T-helper 17 cell (primary cell): ENCODE results near the gene CAPN11. TPM values are rescaled to one million over a fixed set of nuclear protein-coding genes. Genes with fewer than 3 reads are reported as not detected.

Experiments
- ATAC-seq: fragments of 150-1000 bp; cut with Tn5 transposase; 2 replicates; pipeline ENCODE4 v1.10.0; 2021; ENCODE audit warnings: mild to moderate bottlenecking, moderate library complexity
- DNase-seq, 3 donors: peaks; one replicate each; pipeline versions ENCODE4 v3.0.0 to v3.0.0-alpha.2; 2020 to 2021
- H3K9me3 ChIP-seq: one replicate; pipeline ENCODE4 v1.7.0; 2013; ENCODE audit warnings: low read length, mild to moderate bottlenecking; ENCODE audit not compliant: control insufficient read depth, poor library complexity, severe bottlenecking
- H3K27ac Mint-ChIP-seq: one replicate; pipeline ENCODE4 v1.8.0; 2022; ENCODE audit warnings: mild to moderate bottlenecking, moderate library complexity, mixed read lengths
- H3K27me3 Mint-ChIP-seq: one replicate; pipeline ENCODE4 v1.8.0; 2022; ENCODE audit warnings: mixed read lengths
- H3K36me3 Mint-ChIP-seq: one replicate; pipeline ENCODE4 v1.8.0; 2022; ENCODE audit warnings: low read depth, mixed read lengths
- H3K4me1 Mint-ChIP-seq: one replicate; pipeline ENCODE4 v1.8.0; 2022; ENCODE audit warnings: mild to moderate bottlenecking, mixed read lengths
- H3K4me3 Mint-ChIP-seq: one replicate; pipeline ENCODE4 v1.8.0; 2022; ENCODE audit warnings: mild to moderate bottlenecking, moderate library complexity, mixed read lengths
- total RNA-seq, 4 donors: library from RNA in 2 of 4; stranded (reverse) in 2 of 4; gene quantifications; one replicate each; pipeline ENCODE4 v1.2.3 and lab custom pipeline; 2022 to 2026

The CAPN11 gene
- total RNA-seq, 2 donors from 2014 or later: 0.26 to 1.0 TPM

DNA sequence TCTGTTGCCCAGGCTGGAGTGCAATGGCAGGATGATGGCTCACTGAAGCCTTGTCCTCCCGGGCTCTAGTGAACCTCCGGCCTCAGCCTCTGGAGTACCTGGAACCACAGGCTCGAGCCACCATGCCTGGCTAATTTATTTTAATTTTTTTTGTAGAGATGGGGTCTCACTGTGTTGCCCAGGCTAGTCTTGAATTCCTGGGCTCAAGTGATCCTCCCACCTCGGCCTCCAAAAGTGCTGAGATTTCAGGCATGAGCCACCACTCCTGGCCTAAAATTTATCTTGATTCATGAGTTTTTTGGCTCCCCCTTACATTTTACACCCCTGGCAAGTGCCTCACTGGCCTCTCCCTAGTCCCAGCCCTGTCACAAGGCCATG is 62.3 kb downstream of the CAPN11 start:
- DNase-seq: no peak
- Mint-ChIP-seq H3K36me3 (no peaks in the 10 kb centered on the region), H3K27ac (no peak overlapping the region), H3K4me3 (peak overlapping the region; percentile 79), H3K4me1 (peaks cover 29% of the 10 kb centered on the region), H3K27me3 (peaks cover 5% of the 10 kb centered on the region)
- no peak for ATAC-seq
- no peaks in the 10 kb centered on the region for H3K9me3 ChIP-seq

- no peaks in the 10 kb centered on the region for H3K9me3 ChIP-seq
- Mint-ChIP-seq H3K36me3 (no peaks in the 10 kb centered on the region), H3K4me1 (peaks cover 29% of the 10 kb centered on the region), H3K27ac (no peak overlapping the region), H3K4me3 (peak overlapping the region; percentile 79), H3K27me3 (peaks cover 5% of the 10 kb centered on the region)
- ATAC-seq (peak; percentile 69), DNase-seq (peak; percentile 55 to 67 (median 62))
Measured at GRCh38 chr6:44221291-44221960, 62.8 kb downstream of the CAPN11 start.

- ATAC-seq (no peak), DNase-seq (no peak)
- peaks cover 5% of the 10 kb centered on the region for H3K27me3 Mint-ChIP-seq
- H3K36me3 Mint-ChIP-seq: no peaks in the 10 kb centered on the region
- peaks cover 29% of the 10 kb centered on the region for H3K4me1 Mint-ChIP-seq
- H3K9me3 ChIP-seq: no peaks in the 10 kb centered on the region
- no peak overlapping the region for H3K27ac Mint-ChIP-seq
- H3K4me3 Mint-ChIP-seq: peak overlapping the region; percentile 96
Measured at GRCh38 chr6:44221961-44222335, 63.3 kb downstream of the CAPN11 start.

DNA sequence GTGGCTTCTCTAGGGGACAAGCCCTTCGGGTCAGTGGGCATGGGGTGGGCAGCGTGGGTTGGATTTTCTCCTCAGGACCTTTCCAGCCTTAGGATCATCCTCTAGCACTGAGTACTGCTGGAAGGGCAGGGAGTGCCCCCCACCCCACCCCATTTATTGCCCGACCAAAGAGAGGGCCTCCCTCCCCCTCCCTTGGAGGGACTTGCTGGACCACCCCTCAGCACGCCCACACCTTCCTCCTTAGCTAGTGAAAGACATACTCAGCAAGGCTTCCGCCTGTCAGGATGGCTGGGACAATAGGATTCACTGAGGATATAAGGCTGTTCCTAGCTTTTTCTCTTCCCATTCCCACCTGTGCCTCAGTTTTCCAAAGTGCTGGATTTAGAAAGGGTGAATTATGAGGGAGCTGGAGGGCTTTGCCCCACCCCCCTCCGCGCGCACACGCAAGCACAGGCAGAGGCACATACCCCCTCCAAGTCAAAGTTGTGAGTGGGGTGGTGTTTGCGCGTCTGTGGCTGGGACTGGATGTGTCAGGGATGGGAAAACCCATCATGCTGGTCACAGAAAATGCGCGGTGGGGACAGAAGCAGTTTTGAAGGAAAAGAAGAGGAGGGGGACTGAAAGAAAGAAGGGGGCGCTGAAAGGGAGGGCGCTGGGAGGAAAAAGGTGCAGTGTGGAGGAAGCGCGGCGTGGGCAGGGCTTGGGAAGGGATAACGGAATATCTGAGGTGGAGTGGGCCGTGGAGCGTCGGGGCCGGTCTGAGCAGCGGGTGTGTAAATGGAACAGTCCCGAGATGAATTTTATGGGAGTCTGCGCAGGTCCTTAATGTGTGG is 64.1 kb downstream of the CAPN11 start:
- Mint-ChIP-seq H3K36me3 (no peaks in the 10 kb centered on the region), H3K4me1 (peaks cover 29% of the 10 kb centered on the region), H3K4me3 (peak overlapping the region; percentile 96), H3K27me3 (peaks cover 5% of the 10 kb centered on the region), H3K27ac (peak overlapping the region; percentile 53)
- DNase-seq: no peak
- H3K9me3 ChIP-seq: no peaks in the 10 kb centered on the region
- ATAC-seq: no peak

DNA sequence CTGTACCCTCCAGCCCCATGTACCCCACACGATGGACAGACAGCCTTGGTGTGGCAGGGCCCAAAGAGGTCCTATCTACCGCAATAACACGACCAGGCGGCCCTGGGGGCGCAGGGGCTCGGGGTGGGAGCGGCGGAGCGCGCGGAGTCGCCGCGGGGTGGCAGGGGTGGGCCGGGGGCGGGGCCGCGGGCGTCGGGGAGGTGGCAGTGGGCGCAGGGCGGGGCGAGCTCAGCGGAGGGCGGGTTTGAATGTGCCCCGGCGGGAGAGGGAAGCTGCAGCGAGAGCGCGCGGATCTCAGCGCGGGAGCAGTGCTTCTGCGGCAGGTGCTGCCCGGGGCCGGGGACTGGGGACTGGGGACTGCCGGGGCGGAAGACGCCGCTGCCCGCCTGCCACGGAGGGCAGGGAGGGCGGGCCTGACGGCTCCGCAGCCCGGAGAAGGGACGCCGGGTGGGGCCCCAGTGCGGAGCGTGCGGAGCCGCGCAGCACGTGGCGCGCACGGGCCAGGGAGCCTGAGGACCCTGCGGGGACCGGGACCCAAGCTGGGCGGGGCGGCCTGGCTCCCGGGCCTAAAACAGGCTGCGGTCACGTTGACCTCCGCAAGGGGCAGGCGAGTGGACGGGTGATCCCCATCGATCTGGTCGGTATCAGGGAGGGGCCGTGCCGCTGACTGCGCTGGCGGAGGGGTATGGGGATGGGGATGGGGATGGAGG is 64.9 kb downstream of the CAPN11 start, which contains the start of gene SLC29A1:
TSS of gene SLC29A1 (plus strand) at position 277 of the 710 bp plus-strand sequence. CDS start 3,719 bp downstream, outside the sequence.
- peak within 1 kb of the TSS; percentile 96 for H3K4me3 Mint-ChIP-seq
- H3K36me3 Mint-ChIP-seq: no peaks in the 10 kb centered on the region
- DNase-seq (peak; percentile 70 to 83 (median 73)), ATAC-seq (peak; percentile 88)
- H3K4me1 Mint-ChIP-seq: peaks cover 29% of the 10 kb centered on the region
- no peaks in the 10 kb centered on the region for H3K9me3 ChIP-seq
- H3K27ac Mint-ChIP-seq: peak within 1 kb of the TSS; percentile 66
- peaks cover 1% of the 10 kb centered on the region for H3K27me3 Mint-ChIP-seq

GRCh38 chr6:44224029-44224964 is 65.7 kb downstream of the CAPN11 start:
- Mint-ChIP-seq H3K36me3 (no peaks in the 10 kb centered on the region), H3K4me1 (peaks cover 27% of the 10 kb centered on the region), H3K4me3 (peak overlapping the region; percentile 96), H3K27ac (peak overlapping the region; percentile 66), H3K27me3 (no peaks in the 10 kb centered on the region)
- DNase-seq (no peak), ATAC-seq (peak; percentile 7)
- H3K9me3 ChIP-seq: no peaks in the 10 kb centered on the region

DNA sequence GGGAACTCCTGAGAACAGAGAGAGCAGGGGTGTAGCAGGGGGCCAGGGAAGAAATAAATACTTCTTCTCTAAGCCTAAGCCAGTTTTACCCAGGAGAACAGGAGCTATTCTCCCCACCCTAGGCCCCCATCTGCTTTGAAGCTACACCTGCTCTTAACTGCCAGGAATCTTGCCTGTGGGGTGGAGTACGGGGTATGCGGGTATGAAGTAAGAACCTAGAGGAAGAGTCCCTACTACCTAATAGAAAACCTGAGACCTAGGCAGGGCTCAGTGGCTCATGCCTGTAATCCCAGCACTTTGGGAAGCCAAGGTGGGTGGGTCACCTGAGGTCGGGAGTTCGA is 66.3 kb downstream of the CAPN11 start:
- ATAC-seq: no peak
- Mint-ChIP-seq H3K27me3 (no peaks in the 10 kb centered on the region), H3K4me1 (peaks cover 27% of the 10 kb centered on the region), H3K36me3 (no peaks in the 10 kb centered on the region), H3K4me3 (no peak overlapping the region), H3K27ac (peak overlapping the region; percentile 66)
- no peak for DNase-seq
- no peaks in the 10 kb centered on the region for H3K9me3 ChIP-seq

GRCh38 chr6:44225579-44226325 is 67.1 kb downstream of the CAPN11 start:
- no peak overlapping the region for H3K27ac Mint-ChIP-seq
- ATAC-seq (no peak), DNase-seq (no peak)
- no peaks in the 10 kb centered on the region for H3K36me3 Mint-ChIP-seq
- peaks cover 27% of the 10 kb centered on the region for H3K4me1 Mint-ChIP-seq
- H3K4me3 Mint-ChIP-seq: peak overlapping the region; percentile 72
- H3K27me3 Mint-ChIP-seq: no peaks in the 10 kb centered on the region
- H3K9me3 ChIP-seq: no peaks in the 10 kb centered on the region

DNA sequence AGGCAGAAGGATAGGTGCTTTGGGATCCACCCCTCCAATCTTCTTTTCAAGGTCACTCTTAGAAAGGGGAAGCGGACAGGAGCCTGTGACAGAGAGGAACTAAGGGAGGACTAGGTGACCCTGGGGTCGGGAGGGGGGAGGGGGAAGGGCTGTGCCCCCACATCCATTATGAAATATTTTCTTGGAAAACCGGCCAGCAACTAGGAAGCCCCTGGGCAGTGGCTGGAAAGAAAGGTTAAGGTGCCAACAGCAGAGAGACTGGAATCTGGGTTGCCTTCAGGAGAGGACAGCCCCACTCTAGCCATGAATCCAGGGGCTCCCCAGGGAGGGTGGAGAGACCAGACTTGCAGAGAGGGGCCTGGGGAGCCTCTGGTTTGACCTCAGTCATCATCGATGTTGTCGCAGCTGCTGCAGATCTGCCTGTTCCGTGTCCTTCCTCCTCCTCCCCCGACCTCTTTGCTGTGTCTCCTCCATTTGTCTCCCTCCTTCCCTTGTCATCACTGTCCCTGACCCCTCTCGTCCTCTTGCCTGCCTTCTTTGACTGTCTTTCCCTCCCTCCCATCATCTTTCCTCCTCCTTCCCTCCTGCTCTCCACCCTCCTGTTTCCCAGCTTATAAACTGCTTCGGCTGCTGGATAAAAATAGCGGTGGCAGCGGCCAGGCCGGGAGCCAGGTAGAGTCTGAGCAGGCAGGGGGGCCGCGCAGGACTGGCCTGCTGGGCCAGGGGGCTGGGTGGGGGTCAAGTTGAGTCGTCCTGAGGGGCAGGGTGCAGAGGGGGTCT is 67.9 kb downstream of the CAPN11 start:
- ATAC-seq (no peak), DNase-seq (no peak)
- peaks cover 21% of the 10 kb centered on the region for H3K4me1 Mint-ChIP-seq
- H3K4me3 Mint-ChIP-seq: peak overlapping the region; percentile 72
- no peaks in the 10 kb centered on the region for H3K36me3 Mint-ChIP-seq
- H3K27ac Mint-ChIP-seq: no peak overlapping the region
- no peaks in the 10 kb centered on the region for H3K27me3 Mint-ChIP-seq
- H3K9me3 ChIP-seq: no peaks in the 10 kb centered on the region

DNA sequence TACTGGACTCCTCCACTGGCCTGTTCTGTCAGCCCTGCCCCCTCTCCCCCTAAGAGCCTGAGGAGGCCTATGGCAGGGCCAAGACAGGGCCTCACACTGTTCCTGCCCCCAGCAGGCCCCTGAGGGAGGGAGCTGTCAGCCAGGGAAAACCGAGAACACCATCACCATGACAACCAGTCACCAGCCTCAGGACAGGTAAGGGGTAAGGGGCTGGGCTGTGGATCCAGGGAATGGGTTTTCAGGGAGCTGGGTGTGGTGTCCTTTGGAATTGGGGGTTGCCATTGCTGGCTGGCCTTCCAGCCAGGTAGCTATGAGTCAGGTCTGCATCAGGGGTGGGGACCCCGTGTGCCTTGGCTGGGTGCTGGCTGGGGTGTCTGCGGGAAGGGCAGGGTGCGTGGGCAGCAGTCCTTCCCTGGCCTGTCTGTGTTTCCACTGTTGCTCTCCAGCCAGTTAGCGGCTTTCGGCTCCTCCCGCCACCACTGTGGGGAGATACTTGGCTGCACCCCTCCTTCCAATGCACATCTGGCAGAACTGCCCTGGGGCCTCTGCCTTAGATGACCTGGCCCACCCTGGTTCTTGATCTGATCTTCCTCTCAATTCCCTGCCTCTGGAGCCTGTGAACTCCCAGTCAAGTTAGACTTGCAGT is 68.7 kb downstream of the CAPN11 start:
- no peak overlapping the region for H3K27ac Mint-ChIP-seq
- no peaks in the 10 kb centered on the region for H3K36me3 Mint-ChIP-seq
- peaks cover 17% of the 10 kb centered on the region for H3K4me1 Mint-ChIP-seq
- H3K9me3 ChIP-seq: no peaks in the 10 kb centered on the region
- no peak for ATAC-seq
- H3K27me3 Mint-ChIP-seq: no peaks in the 10 kb centered on the region
- no peak overlapping the region for H3K4me3 Mint-ChIP-seq
- DNase-seq: no peak

DNA sequence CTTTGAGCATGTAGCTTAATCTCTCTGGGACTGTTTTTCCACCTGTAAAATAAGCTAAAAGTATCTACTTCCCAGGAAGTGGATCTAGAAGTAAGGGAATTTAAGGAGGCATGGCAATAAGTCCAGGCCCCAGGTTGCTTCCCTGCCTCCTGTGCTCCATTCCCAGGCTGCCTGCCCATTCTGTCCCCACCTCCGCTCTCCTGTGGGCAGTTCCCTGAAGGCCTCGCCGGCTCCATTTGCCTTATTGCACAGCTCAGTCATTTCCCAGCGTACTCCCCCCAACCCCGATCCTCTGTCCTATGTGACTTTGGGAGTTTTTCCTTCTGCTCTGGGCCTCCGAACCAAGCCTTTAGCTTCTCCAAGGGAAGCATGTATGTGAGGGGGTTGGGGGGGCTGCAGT is 69.4 kb downstream of the CAPN11 start:
- Mint-ChIP-seq H3K27me3 (no peaks in the 10 kb centered on the region), H3K4me1 (peaks cover 12% of the 10 kb centered on the region), H3K4me3 (no peak overlapping the region), H3K27ac (no peak overlapping the region), H3K36me3 (no peaks in the 10 kb centered on the region)
- H3K9me3 ChIP-seq: no peaks in the 10 kb centered on the region
- DNase-seq: no peak
- ATAC-seq: no peak
